K562 (cell line): ENCODE data around the gene RAB7A. TPM values are rescaled to one million over a fixed set of nuclear protein-coding genes. Genes with fewer than 3 reads are reported as not detected.

Experiments
- polyA plus RNA-seq, 8 experiments: library from polyadenylated mRNA; depleted of rRNA in 4 of 8; stranded (reverse) in 5 of 8; unstranded in 3 of 8; fragments of >200 nt; fragmentation: Nextera tagmentation in 2 of 8; fragmentation: Illumina TruSeq in 1 of 8; extraction: Ambion mirVana in 2 of 8; extraction: Trizol in 1 of 8; gene quantifications; 2 replicates each; pipeline versions ENCODE4 v1.2.1 to v1.2.3, GENCODE V29; 2011 to 2014; ENCODE audit warnings: inconsistent platforms in 1 of 8, missing spikeins in 1 of 8
- total RNA-seq, 7 experiments: library from RNA; depleted of rRNA in 6 of 7; stranded (reverse); fragments of >200 nt in 6 of 7; fragmentation: Illumina TruSeq in 2 of 7; extraction: Trizol in 2 of 7; gene quantifications; 2 replicates each; pipeline versions ENCODE4 v1.2.1 to v1.2.3, GENCODE V29; 2011 to 2021; ENCODE audit warnings: low replicate concordance in 1 of 7
- TF ChIP-seq, protein P1 (sequence below): fragments of 450-650 bp; IDR thresholded peaks from 2 replicates; pipeline ENCODE4 v1.6.1; 2016; ENCODE audit warnings: mild to moderate bottlenecking, moderate library complexity

Gene RAB7A
- total and polyA plus RNA-seq, 9 of the 15 experiments (the other 6 are each of a cell fraction or from before 2014, with no cell fraction given): 30.9 to 204 (median 72.8) TPM

DNA sequence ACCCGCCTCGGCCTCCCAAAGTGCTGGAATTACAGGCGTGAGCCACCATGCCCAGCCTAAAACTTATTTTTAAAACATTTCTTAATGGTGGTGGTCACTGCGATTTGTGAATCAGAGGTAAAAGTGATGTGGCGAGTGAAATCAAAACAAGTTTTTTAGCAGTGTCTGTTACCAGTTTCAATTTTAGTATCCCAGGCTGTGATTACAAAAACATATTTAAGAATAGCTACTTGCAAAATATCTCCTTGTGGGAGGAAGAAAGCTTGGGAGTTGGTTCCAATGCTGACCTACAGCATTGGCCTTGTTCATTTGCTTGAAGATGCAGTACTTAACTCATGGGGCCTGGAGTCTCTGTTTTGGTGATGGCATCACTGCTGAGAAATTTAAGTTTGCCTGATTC is 4.5 kb downstream of the RAB7A start (continued):
- TF ChIP-seq, protein P1, sequence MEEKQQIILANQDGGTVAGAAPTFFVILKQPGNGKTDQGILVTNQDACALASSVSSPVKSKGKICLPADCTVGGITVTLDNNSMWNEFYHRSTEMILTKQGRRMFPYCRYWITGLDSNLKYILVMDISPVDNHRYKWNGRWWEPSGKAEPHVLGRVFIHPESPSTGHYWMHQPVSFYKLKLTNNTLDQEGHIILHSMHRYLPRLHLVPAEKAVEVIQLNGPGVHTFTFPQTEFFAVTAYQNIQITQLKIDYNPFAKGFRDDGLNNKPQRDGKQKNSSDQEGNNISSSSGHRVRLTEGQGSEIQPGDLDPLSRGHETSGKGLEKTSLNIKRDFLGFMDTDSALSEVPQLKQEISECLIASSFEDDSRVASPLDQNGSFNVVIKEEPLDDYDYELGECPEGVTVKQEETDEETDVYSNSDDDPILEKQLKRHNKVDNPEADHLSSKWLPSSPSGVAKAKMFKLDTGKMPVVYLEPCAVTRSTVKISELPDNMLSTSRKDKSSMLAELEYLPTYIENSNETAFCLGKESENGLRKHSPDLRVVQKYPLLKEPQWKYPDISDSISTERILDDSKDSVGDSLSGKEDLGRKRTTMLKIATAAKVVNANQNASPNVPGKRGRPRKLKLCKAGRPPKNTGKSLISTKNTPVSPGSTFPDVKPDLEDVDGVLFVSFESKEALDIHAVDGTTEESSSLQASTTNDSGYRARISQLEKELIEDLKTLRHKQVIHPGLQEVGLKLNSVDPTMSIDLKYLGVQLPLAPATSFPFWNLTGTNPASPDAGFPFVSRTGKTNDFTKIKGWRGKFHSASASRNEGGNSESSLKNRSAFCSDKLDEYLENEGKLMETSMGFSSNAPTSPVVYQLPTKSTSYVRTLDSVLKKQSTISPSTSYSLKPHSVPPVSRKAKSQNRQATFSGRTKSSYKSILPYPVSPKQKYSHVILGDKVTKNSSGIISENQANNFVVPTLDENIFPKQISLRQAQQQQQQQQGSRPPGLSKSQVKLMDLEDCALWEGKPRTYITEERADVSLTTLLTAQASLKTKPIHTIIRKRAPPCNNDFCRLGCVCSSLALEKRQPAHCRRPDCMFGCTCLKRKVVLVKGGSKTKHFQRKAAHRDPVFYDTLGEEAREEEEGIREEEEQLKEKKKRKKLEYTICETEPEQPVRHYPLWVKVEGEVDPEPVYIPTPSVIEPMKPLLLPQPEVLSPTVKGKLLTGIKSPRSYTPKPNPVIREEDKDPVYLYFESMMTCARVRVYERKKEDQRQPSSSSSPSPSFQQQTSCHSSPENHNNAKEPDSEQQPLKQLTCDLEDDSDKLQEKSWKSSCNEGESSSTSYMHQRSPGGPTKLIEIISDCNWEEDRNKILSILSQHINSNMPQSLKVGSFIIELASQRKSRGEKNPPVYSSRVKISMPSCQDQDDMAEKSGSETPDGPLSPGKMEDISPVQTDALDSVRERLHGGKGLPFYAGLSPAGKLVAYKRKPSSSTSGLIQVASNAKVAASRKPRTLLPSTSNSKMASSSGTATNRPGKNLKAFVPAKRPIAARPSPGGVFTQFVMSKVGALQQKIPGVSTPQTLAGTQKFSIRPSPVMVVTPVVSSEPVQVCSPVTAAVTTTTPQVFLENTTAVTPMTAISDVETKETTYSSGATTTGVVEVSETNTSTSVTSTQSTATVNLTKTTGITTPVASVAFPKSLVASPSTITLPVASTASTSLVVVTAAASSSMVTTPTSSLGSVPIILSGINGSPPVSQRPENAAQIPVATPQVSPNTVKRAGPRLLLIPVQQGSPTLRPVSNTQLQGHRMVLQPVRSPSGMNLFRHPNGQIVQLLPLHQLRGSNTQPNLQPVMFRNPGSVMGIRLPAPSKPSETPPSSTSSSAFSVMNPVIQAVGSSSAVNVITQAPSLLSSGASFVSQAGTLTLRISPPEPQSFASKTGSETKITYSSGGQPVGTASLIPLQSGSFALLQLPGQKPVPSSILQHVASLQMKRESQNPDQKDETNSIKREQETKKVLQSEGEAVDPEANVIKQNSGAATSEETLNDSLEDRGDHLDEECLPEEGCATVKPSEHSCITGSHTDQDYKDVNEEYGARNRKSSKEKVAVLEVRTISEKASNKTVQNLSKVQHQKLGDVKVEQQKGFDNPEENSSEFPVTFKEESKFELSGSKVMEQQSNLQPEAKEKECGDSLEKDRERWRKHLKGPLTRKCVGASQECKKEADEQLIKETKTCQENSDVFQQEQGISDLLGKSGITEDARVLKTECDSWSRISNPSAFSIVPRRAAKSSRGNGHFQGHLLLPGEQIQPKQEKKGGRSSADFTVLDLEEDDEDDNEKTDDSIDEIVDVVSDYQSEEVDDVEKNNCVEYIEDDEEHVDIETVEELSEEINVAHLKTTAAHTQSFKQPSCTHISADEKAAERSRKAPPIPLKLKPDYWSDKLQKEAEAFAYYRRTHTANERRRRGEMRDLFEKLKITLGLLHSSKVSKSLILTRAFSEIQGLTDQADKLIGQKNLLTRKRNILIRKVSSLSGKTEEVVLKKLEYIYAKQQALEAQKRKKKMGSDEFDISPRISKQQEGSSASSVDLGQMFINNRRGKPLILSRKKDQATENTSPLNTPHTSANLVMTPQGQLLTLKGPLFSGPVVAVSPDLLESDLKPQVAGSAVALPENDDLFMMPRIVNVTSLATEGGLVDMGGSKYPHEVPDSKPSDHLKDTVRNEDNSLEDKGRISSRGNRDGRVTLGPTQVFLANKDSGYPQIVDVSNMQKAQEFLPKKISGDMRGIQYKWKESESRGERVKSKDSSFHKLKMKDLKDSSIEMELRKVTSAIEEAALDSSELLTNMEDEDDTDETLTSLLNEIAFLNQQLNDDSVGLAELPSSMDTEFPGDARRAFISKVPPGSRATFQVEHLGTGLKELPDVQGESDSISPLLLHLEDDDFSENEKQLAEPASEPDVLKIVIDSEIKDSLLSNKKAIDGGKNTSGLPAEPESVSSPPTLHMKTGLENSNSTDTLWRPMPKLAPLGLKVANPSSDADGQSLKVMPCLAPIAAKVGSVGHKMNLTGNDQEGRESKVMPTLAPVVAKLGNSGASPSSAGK: no peak
